Activated CD4-positive, alpha-beta T cell treated with anti-CD3 and anti-CD28 coated beads, Interleukin-2, amount 10 ng/mL, durations not matched to agents 24 days and 14 days (primary cell): ENCODE data around the gene RAB35. TPM values are rescaled to one million over a fixed set of nuclear protein-coding genes. Genes with fewer than 3 reads are reported as not detected.
A peak's percentile ranks its signal among the peaks of the same experiment; 100 is the strongest.

ENCODE experiments used
- DNase-seq: peaks from one replicate; pipeline ENCODE4 v3.0.0; 2022
- H3K27ac Mint-ChIP-seq: one replicate; pipeline ENCODE4 v1.8.0; 2022; ENCODE audit warnings: mild to moderate bottlenecking, mixed read lengths
- H3K27me3 Mint-ChIP-seq: one replicate; pipeline ENCODE4 v1.8.0; 2022; ENCODE audit warnings: mixed read lengths
- H3K36me3 Mint-ChIP-seq: one replicate; pipeline ENCODE4 v1.8.0; 2022; ENCODE audit warnings: low read depth, mild to moderate bottlenecking, mixed read lengths
- H3K4me1 Mint-ChIP-seq: one replicate; pipeline ENCODE4 v1.8.0; 2021; ENCODE audit warnings: mixed read lengths
- H3K4me3 Mint-ChIP-seq: one replicate; pipeline ENCODE4 v1.8.0; 2022; ENCODE audit warnings: mild to moderate bottlenecking, moderate library complexity, mixed read lengths
- H3K9me3 Mint-ChIP-seq: one replicate; pipeline ENCODE4 v1.8.0; 2021; ENCODE audit warnings: mixed read lengths
- intact Hi-C: fragments of 100-400 bp; cut with micrococcal nuclease; formaldehyde crosslinking; loops from one replicate; pipeline ENCODE4 v1.15.1; 2023
- total RNA-seq: library from RNA; stranded (reverse); gene quantifications from 2 replicates; pipeline ENCODE4 v1.2.3, GENCODE V29; 2022

Gene RAB35
- total RNA-seq, 1 donor from 2014 or later = 83.3 TPM

DNA sequence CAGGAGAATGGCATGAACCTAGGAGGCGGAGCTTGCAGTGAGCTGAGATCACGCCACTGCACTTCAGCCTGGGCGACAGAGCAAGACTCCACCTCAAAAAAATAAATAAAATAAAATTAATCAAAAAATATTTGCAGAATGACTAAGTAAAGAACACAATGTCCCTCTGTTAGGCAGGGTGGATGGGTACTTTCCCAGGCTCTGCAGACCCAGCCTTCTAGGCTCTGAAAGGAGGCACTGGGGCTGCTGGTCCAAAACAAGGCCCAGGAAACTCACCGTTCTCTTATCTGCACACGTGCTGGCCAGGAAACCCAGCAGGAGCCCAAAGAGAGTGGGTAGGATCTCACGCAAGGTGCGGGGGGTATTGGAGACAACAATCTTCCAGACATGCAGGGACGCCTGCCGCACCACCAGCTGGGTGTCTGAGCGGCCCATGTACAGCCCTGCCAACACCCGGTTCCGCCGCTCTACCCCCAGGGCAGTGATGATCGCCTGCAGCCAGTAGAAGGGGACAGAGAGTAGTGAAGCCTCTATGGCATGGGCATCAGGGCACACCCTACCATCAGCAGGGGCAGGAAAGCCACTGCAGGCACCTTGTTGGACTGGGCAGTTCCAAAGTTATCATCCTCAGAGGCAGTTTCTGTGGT lies 25.8 kb upstream of the RAB35 start:
- H3K36me3 Mint-ChIP-seq = peaks cover 73% of the 10 kb centered on the region
- no peak overlapping the region for H3K27ac Mint-ChIP-seq
- no peaks in the 10 kb centered on the region for H3K9me3 Mint-ChIP-seq
- H3K27me3 Mint-ChIP-seq = no peaks in the 10 kb centered on the region
- no peak overlapping the region for H3K4me3 Mint-ChIP-seq
- H3K4me1 Mint-ChIP-seq = no peaks in the 10 kb centered on the region
- no peak for DNase-seq
- intact Hi-C loops = no loop called here

GRCh38 chr12:120141336-120141735 lies 24.8 kb upstream of the RAB35 start:
- no peak for DNase-seq
- Mint-ChIP-seq H3K9me3 (no peaks in the 10 kb centered on the region), H3K4me1 (no peaks in the 10 kb centered on the region), H3K4me3 (no peak overlapping the region), H3K36me3 (peaks cover 76% of the 10 kb centered on the region), H3K27ac (no peak overlapping the region), H3K27me3 (no peaks in the 10 kb centered on the region)
- intact Hi-C loops = no loop called here

DNA sequence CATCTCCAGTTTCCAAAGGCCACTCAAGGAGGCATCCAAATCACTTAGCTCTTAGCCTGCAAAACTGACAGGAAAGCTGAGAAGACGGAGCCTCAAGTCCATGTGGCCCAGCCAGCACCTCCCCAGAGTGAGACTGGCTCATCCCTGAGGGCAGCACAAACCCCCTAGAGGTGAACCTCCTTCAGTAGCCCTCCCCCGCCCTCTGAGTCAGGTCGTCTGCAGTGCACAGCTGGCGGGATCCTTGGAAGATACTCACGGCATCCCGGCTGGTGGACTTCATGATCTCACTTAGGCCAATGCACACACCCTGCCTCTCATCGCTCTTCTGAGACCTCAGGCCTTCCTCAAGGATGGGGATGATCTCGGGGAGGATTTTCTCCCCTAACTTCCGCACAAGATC lies 24.1 kb upstream of the RAB35 start:
- H3K27ac Mint-ChIP-seq = no peak overlapping the region
- H3K36me3 Mint-ChIP-seq = peaks cover 82% of the 10 kb centered on the region
- no peaks in the 10 kb centered on the region for H3K9me3 Mint-ChIP-seq
- no peaks in the 10 kb centered on the region for H3K4me1 Mint-ChIP-seq
- H3K27me3 Mint-ChIP-seq = no peaks in the 10 kb centered on the region
- intact Hi-C loops = no loop called here
- DNase-seq = no peak
- H3K4me3 Mint-ChIP-seq = no peak overlapping the region

DNA sequence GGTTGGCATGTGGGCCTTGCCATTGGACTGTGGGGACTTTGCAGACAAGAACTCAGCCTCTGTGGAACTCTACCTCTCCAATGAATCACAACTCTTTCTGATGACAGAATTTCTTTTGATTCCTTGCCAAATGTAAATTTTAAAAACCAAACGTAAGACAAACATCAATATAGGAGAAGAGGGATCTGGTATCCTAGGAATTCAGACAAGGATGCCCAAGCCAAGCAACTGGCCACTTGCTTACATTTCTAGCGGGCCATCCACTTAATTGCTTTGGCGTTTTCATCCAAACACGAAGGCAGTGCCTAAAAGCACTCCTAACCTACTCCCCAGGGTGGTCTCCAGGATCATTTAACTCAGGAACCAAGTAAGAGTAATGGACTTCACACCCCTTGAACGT lies 23.4 kb upstream of the RAB35 start:
- Mint-ChIP-seq H3K36me3 (peaks cover 81% of the 10 kb centered on the region), H3K27ac (no peak overlapping the region), H3K9me3 (no peaks in the 10 kb centered on the region), H3K27me3 (no peaks in the 10 kb centered on the region), H3K4me3 (no peak overlapping the region), H3K4me1 (no peaks in the 10 kb centered on the region)
- DNase-seq = no peak
- intact Hi-C loops = no loop called here

- intact Hi-C loops = no loop called here
- no peak overlapping the region for H3K27ac Mint-ChIP-seq
- H3K36me3 Mint-ChIP-seq = peaks cover 82% of the 10 kb centered on the region
- H3K4me1 Mint-ChIP-seq = no peaks in the 10 kb centered on the region
- H3K9me3 Mint-ChIP-seq = no peaks in the 10 kb centered on the region
- H3K27me3 Mint-ChIP-seq = no peaks in the 10 kb centered on the region
- no peak overlapping the region for H3K4me3 Mint-ChIP-seq
- DNase-seq = no peak
Measured at GRCh38 chr12:120138366-120138765, 21.8 kb upstream of the RAB35 start.

- no peak for DNase-seq
- Mint-ChIP-seq H3K4me1 (no peaks in the 10 kb centered on the region), H3K27ac (no peak overlapping the region), H3K36me3 (peaks cover 83% of the 10 kb centered on the region), H3K9me3 (no peaks in the 10 kb centered on the region), H3K4me3 (no peak overlapping the region), H3K27me3 (no peaks in the 10 kb centered on the region)
- intact Hi-C loops = no loop called here
Measured at GRCh38 chr12:120137833-120138232, 21.3 kb upstream of the RAB35 start.

GRCh38 chr12:120136093-120136770 lies 19.7 kb upstream of the RAB35 start:
- Mint-ChIP-seq H3K4me3 (no peak overlapping the region), H3K36me3 (peaks cover 83% of the 10 kb centered on the region), H3K4me1 (no peaks in the 10 kb centered on the region), H3K9me3 (no peaks in the 10 kb centered on the region), H3K27ac (no peak overlapping the region), H3K27me3 (no peaks in the 10 kb centered on the region)
- DNase-seq = no peak
- intact Hi-C loops = no loop called here

DNA sequence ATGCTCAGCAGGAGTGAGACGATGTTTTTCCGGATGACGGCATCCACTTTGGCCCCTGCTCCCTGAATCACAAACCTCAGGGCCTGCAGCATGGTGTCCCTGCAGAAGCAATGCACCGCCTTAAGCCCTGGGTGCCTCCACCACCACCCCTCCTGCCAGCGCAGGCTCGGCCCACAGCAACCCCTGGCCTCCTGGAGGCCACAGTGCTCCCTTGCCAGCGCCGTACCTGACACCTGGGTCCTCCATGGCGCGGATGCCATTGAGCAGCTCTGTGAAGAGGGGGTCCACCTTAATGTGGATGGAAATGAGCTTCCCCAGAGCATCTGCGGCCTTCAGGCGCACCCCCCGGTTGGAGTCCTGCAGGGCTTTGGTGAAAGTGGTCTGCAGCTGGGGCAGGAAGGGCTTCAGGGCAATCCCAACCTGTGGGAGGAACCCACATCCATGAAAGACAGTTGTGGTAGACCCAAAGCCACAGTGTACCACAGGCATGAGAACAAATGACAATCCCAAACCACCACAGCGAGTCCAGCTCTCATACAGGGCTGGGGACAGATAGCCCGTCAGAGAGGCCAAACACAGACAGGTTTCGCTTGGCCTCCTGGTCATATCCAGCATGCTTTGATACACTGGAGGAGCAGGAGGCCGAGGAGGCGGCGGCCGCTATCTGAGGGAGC lies 17.9 kb upstream of the RAB35 start:
- intact Hi-C loops = no loop called here
- no peak overlapping the region for H3K27ac Mint-ChIP-seq
- H3K4me1 Mint-ChIP-seq = no peaks in the 10 kb centered on the region
- H3K9me3 Mint-ChIP-seq = no peaks in the 10 kb centered on the region
- H3K27me3 Mint-ChIP-seq = no peaks in the 10 kb centered on the region
- H3K36me3 Mint-ChIP-seq = peaks cover 78% of the 10 kb centered on the region
- DNase-seq = no peak
- H3K4me3 Mint-ChIP-seq = no peak overlapping the region

DNA sequence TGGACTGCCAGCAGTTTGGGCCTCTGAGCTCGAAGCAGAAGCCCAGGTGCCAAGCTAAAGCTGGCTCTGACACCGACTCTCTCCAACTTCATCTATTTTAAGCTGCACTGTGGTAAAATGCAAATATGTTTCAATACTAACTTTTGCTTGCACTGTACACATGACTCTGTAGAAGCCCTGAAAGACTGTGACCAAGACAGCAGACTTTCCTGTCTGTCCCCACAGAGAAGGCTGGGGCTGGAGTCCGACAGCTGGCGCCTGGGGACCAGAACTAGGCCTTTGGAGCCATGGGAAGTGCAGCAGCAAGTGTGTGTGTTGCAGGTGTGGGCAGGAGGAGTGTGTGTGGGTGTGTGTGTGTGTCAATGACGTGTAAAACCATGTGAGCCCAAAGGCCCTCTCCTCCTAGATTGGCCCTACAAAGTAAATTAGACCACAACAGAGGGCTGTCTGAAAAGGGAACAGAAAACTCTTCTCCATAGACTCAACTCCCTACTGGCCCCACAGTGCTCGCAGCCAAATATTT lies 16.4 kb upstream of the RAB35 start:
- intact Hi-C loops = no loop called here
- H3K36me3 Mint-ChIP-seq = peaks cover 73% of the 10 kb centered on the region
- no peaks in the 10 kb centered on the region for H3K4me1 Mint-ChIP-seq

GRCh38 chr12:120132054-120132836 lies 15.7 kb upstream of the RAB35 start:
- Mint-ChIP-seq H3K4me1 (no peaks in the 10 kb centered on the region), H3K4me3 (no peak overlapping the region), H3K9me3 (no peaks in the 10 kb centered on the region), H3K27ac (no peak overlapping the region), H3K27me3 (no peaks in the 10 kb centered on the region), H3K36me3 (peaks cover 73% of the 10 kb centered on the region)
- no peak for DNase-seq
- intact Hi-C loops = no loop called here

More for the DNA sequence above, 16.4 kb upstream of the RAB35 start:
- DNase-seq = no peak
- no peak overlapping the region for H3K27ac Mint-ChIP-seq
- H3K9me3 Mint-ChIP-seq = no peaks in the 10 kb centered on the region
- no peak overlapping the region for H3K4me3 Mint-ChIP-seq
- no peaks in the 10 kb centered on the region for H3K27me3 Mint-ChIP-seq

DNA sequence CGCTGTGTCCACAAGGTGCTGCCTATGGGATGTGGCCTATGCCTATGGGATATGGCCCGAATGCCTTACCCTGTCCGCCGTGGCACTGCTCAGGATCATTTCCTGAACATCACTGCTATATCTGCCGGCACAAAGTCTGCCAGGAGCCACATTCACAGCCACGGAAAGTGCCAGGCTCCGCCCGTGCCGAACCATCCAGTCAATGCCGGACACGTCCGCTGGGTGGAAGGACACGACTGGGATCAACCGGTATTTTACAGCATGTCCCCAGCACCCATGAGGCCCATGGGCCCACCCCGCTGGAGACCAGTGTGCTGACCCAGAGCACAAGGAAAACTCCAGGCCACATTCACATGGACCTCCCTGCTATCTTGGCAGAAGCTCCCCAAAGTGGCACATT lies 14.6 kb upstream of the RAB35 start:
- intact Hi-C loops = no loop called here
- Mint-ChIP-seq H3K27ac (no peak overlapping the region), H3K36me3 (peaks cover 75% of the 10 kb centered on the region), H3K27me3 (no peaks in the 10 kb centered on the region), H3K4me3 (no peak overlapping the region), H3K9me3 (no peaks in the 10 kb centered on the region), H3K4me1 (peaks cover 11% of the 10 kb centered on the region)
- no peak for DNase-seq

- Mint-ChIP-seq H3K27me3 (no peaks in the 10 kb centered on the region), H3K36me3 (peaks cover 77% of the 10 kb centered on the region), H3K4me3 (no peak overlapping the region), H3K4me1 (peaks cover 12% of the 10 kb centered on the region), H3K9me3 (no peaks in the 10 kb centered on the region), H3K27ac (no peak overlapping the region)
- DNase-seq = no peak
- intact Hi-C loops = no loop called here
Measured at GRCh38 chr12:120130011-120130410, 13.5 kb upstream of the RAB35 start.

- intact Hi-C loops = no loop called here
- Mint-ChIP-seq H3K36me3 (peaks cover 48% of the 10 kb centered on the region), H3K4me1 (peaks cover 27% of the 10 kb centered on the region), H3K27ac (peak overlapping the region; percentile 90), H3K9me3 (no peaks in the 10 kb centered on the region), H3K4me3 (no peak overlapping the region), H3K27me3 (no peaks in the 10 kb centered on the region)
- DNase-seq = no peak
Measured at GRCh38 chr12:120126635-120127005, 10.1 kb upstream of the RAB35 start.
